HepG2 (cell line): Measurements from ENCODE around the gene PPP1R14D. TPM values are rescaled to one million over a fixed set of nuclear protein-coding genes. Genes with fewer than 3 reads are reported as not detected.
A peak's percentile ranks its signal among the peaks of the same experiment; 100 is the strongest.

Source experiments
- ARID4A ChIP-seq: sonication (generic); formaldehyde crosslinking; IDR thresholded peaks from 2 replicates; pipeline ENCODE4 v1.5.0; 2020; ENCODE audit warnings: mild to moderate bottlenecking, missing genetic modification reagents, borderline replicate concordance
- ATF7 ChIP-seq, 2 experiments: fragments of 450-650 bp in 1 of 2; sonication (generic) in 1 of 2; formaldehyde crosslinking in 1 of 2; IDR thresholded peaks; 2 replicates each; pipeline versions ENCODE4 v1.4.0 to v1.6.1; 2016 to 2020; ENCODE audit warnings: antibody characterized with exemption in 1 of 2, mild to moderate bottlenecking in 1 of 2, missing genetic modification reagents in 1 of 2
- CBFB ChIP-seq: sonication (generic); formaldehyde crosslinking; IDR thresholded peaks from 2 replicates; pipeline ENCODE4 v1.4.0; 2020; ENCODE audit warnings: missing genetic modification reagents
- FOXK1 ChIP-seq: sonication (generic); formaldehyde crosslinking; IDR thresholded peaks from 2 replicates; pipeline ENCODE4 v1.4.0; 2020; ENCODE audit warnings: low read depth, missing genetic modification reagents, borderline replicate concordance
- GABPB1 ChIP-seq: IDR thresholded peaks from 2 replicates; pipeline ENCODE4 v1.6.1; 2016; ENCODE audit warnings: mild to moderate bottlenecking, missing genetic modification reagents, moderate library complexity, missing compliant biosample characterization
- IRF9 ChIP-seq: sonication (generic); formaldehyde crosslinking; IDR thresholded peaks from 2 replicates; pipeline ENCODE4 v1.8.0; 2022; ENCODE audit warnings: missing genetic modification reagents, mild to moderate bottlenecking, borderline replicate concordance
- KDM4B ChIP-seq: sonication (generic); formaldehyde crosslinking; IDR thresholded peaks from 2 replicates; pipeline ENCODE4 v1.4.0; 2020; ENCODE audit warnings: missing genetic modification reagents
- KLF9 ChIP-seq: IDR thresholded peaks from 2 replicates; pipeline ENCODE4 v1.6.1; 2016; ENCODE audit warnings: low read depth
- MXD3 ChIP-seq: IDR thresholded peaks from 2 replicates; pipeline ENCODE4 v1.6.1; 2016; ENCODE audit warnings: mild to moderate bottlenecking, missing biosample characterization, missing genetic modification reagents
- MZF1 ChIP-seq: sonication (generic); formaldehyde crosslinking; IDR thresholded peaks from 2 replicates; pipeline ENCODE4 v1.8.1; 2023; ENCODE audit warnings: mild to moderate bottlenecking, missing genetic modification reagents, borderline replicate concordance
- NR3C1 ChIP-seq: sonication (generic); formaldehyde crosslinking; IDR thresholded peaks from 2 replicates; pipeline ENCODE4 v1.4.0; 2020; ENCODE audit warnings: missing genetic modification reagents
- PRPF4 ChIP-seq: fragments of 200-400 bp; formaldehyde crosslinking; IDR thresholded peaks from 2 replicates; pipeline ENCODE4 v1.6.1; 2016; ENCODE audit warnings: low read length, low read depth; ENCODE audit not compliant: poor library complexity, severe bottlenecking
- ZMAT3 ChIP-seq: sonication (generic); formaldehyde crosslinking; conservative IDR thresholded peaks from 2 replicates; pipeline ENCODE4 v1.7.0; 2021; ENCODE audit warnings: missing genetic modification reagents
- polyA plus RNA-seq, 8 experiments: library from polyadenylated mRNA; depleted of rRNA in 3 of 8; stranded (reverse) in 7 of 8; unstranded in 1 of 8; fragments of >200 nt; fragmentation: Illumina TruSeq in 4 of 8; extraction: Trizol in 4 of 8; gene quantifications; 2 replicates each; pipeline versions ENCODE4 v1.2.1 to v1.2.3, GENCODE V29; 2011 to 2016; ENCODE audit warnings: low read depth in 4 of 8, missing spikeins in 1 of 8, mixed read lengths in 1 of 8; ENCODE audit not compliant: insufficient read depth in 1 of 8
- total RNA-seq, 5 experiments: library from RNA; depleted of rRNA; stranded (reverse); fragments of >200 nt; fragmentation: Illumina TruSeq; extraction: Trizol; gene quantifications; 2 replicates each; pipeline ENCODE4 v1.2.3, GENCODE V29; 2016; ENCODE audit warnings: low read depth in 1 of 5
- TF ChIP-seq, protein P1 (sequence below): sonication (generic); formaldehyde crosslinking; IDR thresholded peaks from 2 replicates; pipeline ENCODE4 v1.8.0; 2022; ENCODE audit warnings: low read depth, missing genetic modification reagents
- TF ChIP-seq, protein P2 (sequence below): sonication (generic); formaldehyde crosslinking; IDR thresholded peaks from 2 replicates; pipeline ENCODE4 v1.8.1; 2022; ENCODE audit warnings: mild to moderate bottlenecking, missing genetic modification reagents
- TF ChIP-seq, protein P3 (sequence below): sonication (generic); formaldehyde crosslinking; IDR thresholded peaks from 2 replicates; pipeline ENCODE4 v1.8.0; 2022; ENCODE audit warnings: mild to moderate bottlenecking, missing genetic modification reagents

The PPP1R14D gene
- total and polyA plus RNA-seq, 2 of the 13 experiments (the other 11 are each of a cell fraction or from before 2014, with no cell fraction given), result 0.53 to 0.55 TPM

DNA sequence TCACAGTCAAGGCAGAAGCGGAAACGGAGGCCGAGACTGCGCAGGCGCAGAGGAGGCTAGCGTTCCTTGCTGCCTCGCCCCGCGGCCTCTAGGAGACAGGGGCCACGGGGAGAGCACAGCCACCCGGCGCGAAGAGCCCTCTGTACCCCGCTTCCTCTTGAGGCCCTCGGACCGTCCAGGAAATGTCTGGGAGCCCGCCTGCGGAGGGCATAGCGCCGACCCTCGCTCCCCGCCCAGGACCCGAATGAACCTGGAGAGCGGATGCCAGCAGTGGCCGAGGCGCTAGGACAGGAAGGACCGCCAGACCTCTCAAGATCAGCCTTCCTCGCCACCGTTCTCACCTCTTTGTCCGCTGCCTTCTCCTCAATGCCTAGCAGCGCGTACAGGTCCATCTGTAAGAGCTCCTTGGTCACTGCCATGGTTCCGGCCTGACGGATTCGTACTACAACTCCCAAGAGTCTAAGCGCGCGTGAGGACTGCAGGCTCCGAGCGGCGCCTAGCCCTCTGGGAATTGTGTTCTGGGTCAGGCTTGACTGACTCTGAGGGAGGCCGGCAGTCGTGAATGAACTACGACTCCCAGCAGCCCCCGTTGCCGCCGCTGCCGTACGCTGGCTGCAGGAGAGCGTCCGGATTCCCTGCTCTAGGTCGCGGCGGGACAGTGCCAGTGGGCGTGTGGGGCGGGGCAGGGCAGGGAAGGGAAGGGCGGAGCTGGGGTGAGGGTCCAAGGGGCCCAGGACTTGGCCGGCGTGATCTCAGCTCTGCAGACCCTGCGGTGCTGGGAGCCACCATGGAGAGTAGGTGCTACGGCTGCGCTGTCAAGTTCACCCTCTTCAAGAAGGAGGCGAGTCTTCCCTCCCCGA, 21.2 kb downstream of the PPP1R14D start, which contains the start of the genes DNAJC17 and ZFYVE19 (continued):
- TF ChIP-seq ATF7 (IDR thresholded peaks at IDR 0.05) (no peak), ATF7 (CRISPR knock-in tag; IDR thresholded peaks at IDR 0.05) (no peak), KDM4B (CRISPR knock-in tag) (peak; percentile 23; the same call in 1 of the 2 replicates), IRF9 (CRISPR knock-in tag) (no peak; the same call in 1 of the 2 replicates), GABPB1 (CRISPR knock-in tag) (peak; percentile 92), PRPF4 (no peak), NR3C1 (no peak), FOXK1 (peak; percentile 78; the same call in 1 of the 2 replicates), KLF9 (0 out of 2 replicates have a peak, but pooled peaks have one; percentile 20), MZF1 (CRISPR knock-in tag) (no peak), CBFB (CRISPR knock-in tag) (0 out of 2 replicates have a peak, but pooled peaks have one; percentile 14), ZMAT3 (CRISPR knock-in tag) (peak; percentile 66), ARID4A (peak; percentile 94), MXD3 (CRISPR knock-in tag) (no peak)
- TF ChIP-seq, protein P1, sequence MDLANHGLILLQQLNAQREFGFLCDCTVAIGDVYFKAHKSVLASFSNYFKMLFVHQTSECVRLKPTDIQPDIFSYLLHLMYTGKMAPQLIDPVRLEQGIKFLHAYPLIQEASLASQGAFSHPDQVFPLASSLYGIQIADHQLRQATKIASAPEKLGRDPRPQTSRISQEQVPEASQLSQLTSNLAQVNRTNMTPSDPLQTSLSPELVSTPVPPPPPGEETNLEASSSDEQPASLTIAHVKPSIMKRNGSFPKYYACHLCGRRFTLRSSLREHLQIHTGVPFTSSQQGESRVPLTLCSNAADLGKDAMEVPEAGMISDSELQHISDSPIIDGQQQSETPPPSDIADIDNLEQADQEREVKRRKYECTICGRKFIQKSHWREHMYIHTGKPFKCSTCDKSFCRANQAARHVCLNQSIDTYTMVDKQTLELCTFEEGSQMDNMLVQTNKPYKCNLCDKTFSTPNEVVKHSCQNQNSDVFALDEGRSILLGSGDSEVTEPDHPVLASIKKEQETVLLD (CRISPR knock-in tag), result no peak
- TF ChIP-seq, protein P2, sequence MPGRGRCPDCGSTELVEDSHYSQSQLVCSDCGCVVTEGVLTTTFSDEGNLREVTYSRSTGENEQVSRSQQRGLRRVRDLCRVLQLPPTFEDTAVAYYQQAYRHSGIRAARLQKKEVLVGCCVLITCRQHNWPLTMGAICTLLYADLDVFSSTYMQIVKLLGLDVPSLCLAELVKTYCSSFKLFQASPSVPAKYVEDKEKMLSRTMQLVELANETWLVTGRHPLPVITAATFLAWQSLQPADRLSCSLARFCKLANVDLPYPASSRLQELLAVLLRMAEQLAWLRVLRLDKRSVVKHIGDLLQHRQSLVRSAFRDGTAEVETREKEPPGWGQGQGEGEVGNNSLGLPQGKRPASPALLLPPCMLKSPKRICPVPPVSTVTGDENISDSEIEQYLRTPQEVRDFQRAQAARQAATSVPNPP, result 0 out of 2 replicates have a peak, but pooled peaks have one; percentile 42
- TF ChIP-seq, protein P3, sequence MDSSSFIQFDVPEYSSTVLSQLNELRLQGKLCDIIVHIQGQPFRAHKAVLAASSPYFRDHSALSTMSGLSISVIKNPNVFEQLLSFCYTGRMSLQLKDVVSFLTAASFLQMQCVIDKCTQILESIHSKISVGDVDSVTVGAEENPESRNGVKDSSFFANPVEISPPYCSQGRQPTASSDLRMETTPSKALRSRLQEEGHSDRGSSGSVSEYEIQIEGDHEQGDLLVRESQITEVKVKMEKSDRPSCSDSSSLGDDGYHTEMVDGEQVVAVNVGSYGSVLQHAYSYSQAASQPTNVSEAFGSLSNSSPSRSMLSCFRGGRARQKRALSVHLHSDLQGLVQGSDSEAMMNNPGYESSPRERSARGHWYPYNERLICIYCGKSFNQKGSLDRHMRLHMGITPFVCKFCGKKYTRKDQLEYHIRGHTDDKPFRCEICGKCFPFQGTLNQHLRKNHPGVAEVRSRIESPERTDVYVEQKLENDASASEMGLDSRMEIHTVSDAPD (CRISPR knock-in tag), result peak; percentile 67; the same call in 1 of the 2 replicates
